ENCODE results near the gene DCANP1.

DNA sequence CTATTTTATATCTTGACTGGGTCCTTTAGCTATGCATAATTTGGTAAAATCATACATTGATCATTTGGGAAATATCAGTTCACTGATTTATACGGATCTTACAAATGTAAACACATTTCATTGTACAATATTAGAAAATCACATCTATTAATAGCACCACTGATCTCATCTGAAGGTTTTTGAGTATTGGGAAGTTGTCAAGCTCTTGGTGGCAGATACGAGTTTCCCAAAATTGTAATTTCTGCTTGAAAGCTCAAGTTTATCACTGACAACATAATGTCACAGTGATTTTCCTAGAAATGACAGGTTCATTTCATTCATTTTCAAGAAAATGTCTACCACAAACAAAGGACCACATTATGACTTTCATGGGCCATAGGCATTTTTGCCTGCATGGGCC lies 45.1 kb downstream of the DCANP1 start:
- TF ChIP-seq SIN3A (IDR thresholded peaks at IDR 0.05; ENCODE audit: low read depth), result no peak
- TF ChIP-seq, protein P1, sequence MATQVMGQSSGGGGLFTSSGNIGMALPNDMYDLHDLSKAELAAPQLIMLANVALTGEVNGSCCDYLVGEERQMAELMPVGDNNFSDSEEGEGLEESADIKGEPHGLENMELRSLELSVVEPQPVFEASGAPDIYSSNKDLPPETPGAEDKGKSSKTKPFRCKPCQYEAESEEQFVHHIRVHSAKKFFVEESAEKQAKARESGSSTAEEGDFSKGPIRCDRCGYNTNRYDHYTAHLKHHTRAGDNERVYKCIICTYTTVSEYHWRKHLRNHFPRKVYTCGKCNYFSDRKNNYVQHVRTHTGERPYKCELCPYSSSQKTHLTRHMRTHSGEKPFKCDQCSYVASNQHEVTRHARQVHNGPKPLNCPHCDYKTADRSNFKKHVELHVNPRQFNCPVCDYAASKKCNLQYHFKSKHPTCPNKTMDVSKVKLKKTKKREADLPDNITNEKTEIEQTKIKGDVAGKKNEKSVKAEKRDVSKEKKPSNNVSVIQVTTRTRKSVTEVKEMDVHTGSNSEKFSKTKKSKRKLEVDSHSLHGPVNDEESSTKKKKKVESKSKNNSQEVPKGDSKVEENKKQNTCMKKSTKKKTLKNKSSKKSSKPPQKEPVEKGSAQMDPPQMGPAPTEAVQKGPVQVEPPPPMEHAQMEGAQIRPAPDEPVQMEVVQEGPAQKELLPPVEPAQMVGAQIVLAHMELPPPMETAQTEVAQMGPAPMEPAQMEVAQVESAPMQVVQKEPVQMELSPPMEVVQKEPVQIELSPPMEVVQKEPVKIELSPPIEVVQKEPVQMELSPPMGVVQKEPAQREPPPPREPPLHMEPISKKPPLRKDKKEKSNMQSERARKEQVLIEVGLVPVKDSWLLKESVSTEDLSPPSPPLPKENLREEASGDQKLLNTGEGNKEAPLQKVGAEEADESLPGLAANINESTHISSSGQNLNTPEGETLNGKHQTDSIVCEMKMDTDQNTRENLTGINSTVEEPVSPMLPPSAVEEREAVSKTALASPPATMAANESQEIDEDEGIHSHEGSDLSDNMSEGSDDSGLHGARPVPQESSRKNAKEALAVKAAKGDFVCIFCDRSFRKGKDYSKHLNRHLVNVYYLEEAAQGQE (IDR thresholded peaks at IDR 0.05; ENCODE audit: low read depth), result no peak
- TF ChIP-seq EZH2 (IDR thresholded peaks at IDR 0.05), result no peak
- TF ChIP-seq, protein P2, sequence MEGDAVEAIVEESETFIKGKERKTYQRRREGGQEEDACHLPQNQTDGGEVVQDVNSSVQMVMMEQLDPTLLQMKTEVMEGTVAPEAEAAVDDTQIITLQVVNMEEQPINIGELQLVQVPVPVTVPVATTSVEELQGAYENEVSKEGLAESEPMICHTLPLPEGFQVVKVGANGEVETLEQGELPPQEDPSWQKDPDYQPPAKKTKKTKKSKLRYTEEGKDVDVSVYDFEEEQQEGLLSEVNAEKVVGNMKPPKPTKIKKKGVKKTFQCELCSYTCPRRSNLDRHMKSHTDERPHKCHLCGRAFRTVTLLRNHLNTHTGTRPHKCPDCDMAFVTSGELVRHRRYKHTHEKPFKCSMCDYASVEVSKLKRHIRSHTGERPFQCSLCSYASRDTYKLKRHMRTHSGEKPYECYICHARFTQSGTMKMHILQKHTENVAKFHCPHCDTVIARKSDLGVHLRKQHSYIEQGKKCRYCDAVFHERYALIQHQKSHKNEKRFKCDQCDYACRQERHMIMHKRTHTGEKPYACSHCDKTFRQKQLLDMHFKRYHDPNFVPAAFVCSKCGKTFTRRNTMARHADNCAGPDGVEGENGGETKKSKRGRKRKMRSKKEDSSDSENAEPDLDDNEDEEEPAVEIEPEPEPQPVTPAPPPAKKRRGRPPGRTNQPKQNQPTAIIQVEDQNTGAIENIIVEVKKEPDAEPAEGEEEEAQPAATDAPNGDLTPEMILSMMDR (IDR thresholded peaks at IDR 0.05 in 2 of 3, conservative IDR thresholded peaks at IDR 0.05 in 1 of 3; ENCODE audit: borderline replicate concordance in 1 of 3, insufficient read depth in 1 of 3, low read depth in 2 of 3, low read length in 2 of 3), result no peak
- no peak for TF ChIP-seq POLR2AphosphoS5 (IDR thresholded peaks at IDR 0.05; ENCODE audit: low read depth, low read length)
